Upper lobe of left lung (tissue), 4 donors: ENCODE measurements around the gene TAF11L7.
"Not testable (repeated sequence)": the region's sequence is repeated elsewhere in the genome, so short reads cannot be mapped to it uniquely, and the experiment has no call there.

Experiments used
- CTCF ChIP-seq, 6 experiments: fragments of 450-650 bp in 4 of 6; fragments of 200-600 bp in 2 of 6; sonication (generic) in 2 of 6; IDR thresholded peaks; one replicate each; pipeline ENCODE4 v1.5.1; 2016 to 2019; ENCODE audit warnings: antibody characterized with exemption in 6 of 6
- POLR2A ChIP-seq, 4 donors: fragments of 450-650 bp; IDR thresholded peaks; one replicate each; pipeline ENCODE4 v1.5.1; 2016 to 2017; ENCODE audit warnings: antibody characterized with exemption in 4 of 4, mild to moderate bottlenecking in 2 of 4
- POLR2AphosphoS5 ChIP-seq, 2 donors: sonication (generic); formaldehyde crosslinking; IDR thresholded peaks; one replicate each; pipeline ENCODE4 v1.5.1; 2017; ENCODE audit warnings: antibody characterized with exemption in 2 of 2

- not testable (repeated sequence) for TF ChIP-seq POLR2AphosphoS5, POLR2A, CTCF (IDR thresholded peaks at IDR 0.05)
These were observed 21.9 kb upstream of the TAF11L7 start for GRCh38 chr5:17607461-17607860.
